HepG2 (cell line): ENCODE measurements around the gene ZMAT2. TPM values are rescaled to one million over a fixed set of nuclear protein-coding genes. Genes with fewer than 3 reads are reported as not detected.

Source experiments
- CAMTA2 ChIP-seq: sonication (generic); formaldehyde crosslinking; IDR thresholded peaks from 2 replicates; pipeline ENCODE4 v1.4.0; 2020; ENCODE audit warnings: mild to moderate bottlenecking, missing genetic modification reagents, borderline replicate concordance
- FOXK2 ChIP-seq: fragments of 450-650 bp; IDR thresholded peaks from 2 replicates; pipeline ENCODE4 v1.6.1; 2016
- KDM5B ChIP-seq: sonication (generic); formaldehyde crosslinking; IDR thresholded peaks from 2 replicates; pipeline ENCODE4 v1.4.0; 2020; ENCODE audit warnings: missing genetic modification reagents, mild to moderate bottlenecking, borderline replicate concordance
- POLR2A ChIP-seq, 2 experiments: IDR thresholded peaks; 2 replicates each; pipeline ENCODE4 v1.6.1; 2011; ENCODE audit warnings: low read depth in 2 of 2, low read length in 2 of 2, mild to moderate bottlenecking in 1 of 2, moderate library complexity in 1 of 2; ENCODE audit not compliant: insufficient read depth in 1 of 2
- SOX6 ChIP-seq, 2 experiments: fragments of 450-650 bp in 1 of 2; sonication (generic) in 1 of 2; formaldehyde crosslinking in 1 of 2; IDR thresholded peaks; 2 replicates each; pipeline versions ENCODE4 v1.4.0 to v1.6.1; 2017 to 2020; ENCODE audit warnings: antibody characterized with exemption in 1 of 2, mild to moderate bottlenecking in 1 of 2, missing genetic modification reagents in 1 of 2
- STAT5B ChIP-seq: sonication (generic); formaldehyde crosslinking; IDR thresholded peaks from 2 replicates; pipeline ENCODE4 v1.4.0; 2020; ENCODE audit warnings: missing genetic modification reagents
- THAP11 ChIP-seq: IDR thresholded peaks from 2 replicates; pipeline ENCODE4 v1.6.1; 2016; ENCODE audit warnings: missing biosample characterization, missing genetic modification reagents
- TSC22D2 ChIP-seq: sonication (generic); formaldehyde crosslinking; IDR thresholded peaks from 2 replicates; pipeline ENCODE4 v1.5.1; 2020; ENCODE audit warnings: missing genetic modification reagents, mild to moderate bottlenecking, borderline replicate concordance
- YY1 ChIP-seq: IDR thresholded peaks from 2 replicates; pipeline ENCODE4 v1.6.1; 2011; ENCODE audit warnings: low read length, low read depth, moderate library complexity, mild to moderate bottlenecking; ENCODE audit not compliant: insufficient read depth, insufficient replicate concordance
- ZNF12 ChIP-seq: sonication (generic); formaldehyde crosslinking; IDR thresholded peaks from 2 replicates; pipeline ENCODE4 v1.5.0; 2020; ENCODE audit warnings: missing genetic modification reagents
- ZNF317 ChIP-seq: sonication (generic); formaldehyde crosslinking; IDR thresholded peaks from 2 replicates; pipeline ENCODE4 v1.5.0; 2020; ENCODE audit warnings: mild to moderate bottlenecking, missing genetic modification reagents
- ZSCAN29 ChIP-seq: sonication (generic); formaldehyde crosslinking; conservative IDR thresholded peaks from 2 replicates; pipeline ENCODE4 v1.4.0; 2020; ENCODE audit warnings: mild to moderate bottlenecking, missing genetic modification reagents
- polyA plus RNA-seq, 8 experiments: library from polyadenylated mRNA; depleted of rRNA in 3 of 8; stranded (reverse) in 7 of 8; unstranded in 1 of 8; fragments of >200 nt; fragmentation: Illumina TruSeq in 4 of 8; extraction: Trizol in 4 of 8; gene quantifications; 2 replicates each; pipeline versions ENCODE4 v1.2.1 to v1.2.3, GENCODE V29; 2011 to 2016; ENCODE audit warnings: low read depth in 4 of 8, missing spikeins in 1 of 8, mixed read lengths in 1 of 8; ENCODE audit not compliant: insufficient read depth in 1 of 8
- total RNA-seq, 5 experiments: library from RNA; depleted of rRNA; stranded (reverse); fragments of >200 nt; fragmentation: Illumina TruSeq; extraction: Trizol; gene quantifications; 2 replicates each; pipeline ENCODE4 v1.2.3, GENCODE V29; 2016; ENCODE audit warnings: low read depth in 1 of 5
- TF ChIP-seq, protein P1 (sequence below): sonication (generic); formaldehyde crosslinking; conservative IDR thresholded peaks from 2 replicates; pipeline ENCODE4 v1.8.0; 2022; ENCODE audit warnings: low read depth, missing genetic modification reagents
- TF ChIP-seq, protein P2 (sequence below): sonication (generic); formaldehyde crosslinking; IDR thresholded peaks from 2 replicates; pipeline ENCODE4 v1.4.0; 2020; ENCODE audit warnings: mild to moderate bottlenecking, missing genetic modification reagents
- TF ChIP-seq, protein P3 (sequence below): IDR thresholded peaks from 2 replicates; pipeline ENCODE4 v1.6.1; 2016; ENCODE audit warnings: missing compliant biosample characterization, missing genetic modification reagents, borderline replicate concordance
- TF ChIP-seq, protein P4 (sequence below): sonication (generic); formaldehyde crosslinking; IDR thresholded peaks from 2 replicates; pipeline ENCODE4 v1.5.0; 2020; ENCODE audit warnings: missing genetic modification reagents
- TF ChIP-seq, protein P5 (sequence below): sonication (generic); formaldehyde crosslinking; IDR thresholded peaks from 2 replicates; pipeline ENCODE4 v1.5.0; 2020; ENCODE audit warnings: mild to moderate bottlenecking, missing genetic modification reagents
- TF ChIP-seq, protein P6 (sequence below): sonication (generic); formaldehyde crosslinking; IDR thresholded peaks from 2 replicates; pipeline ENCODE4 v1.9.0; 2021; ENCODE audit warnings: missing genetic modification reagents, mild to moderate bottlenecking, borderline replicate concordance
- TF ChIP-seq, protein P7 (sequence below): sonication (generic); formaldehyde crosslinking; IDR thresholded peaks from 2 replicates; pipeline ENCODE4 v1.4.0; 2020; ENCODE audit warnings: low read depth, mild to moderate bottlenecking, missing genetic modification reagents

The ZMAT2 gene
- total and polyA plus RNA-seq, 2 of the 13 experiments (the other 11 are each of a cell fraction or from before 2014, with no cell fraction given) = 35.4 to 92.8 TPM

DNA sequence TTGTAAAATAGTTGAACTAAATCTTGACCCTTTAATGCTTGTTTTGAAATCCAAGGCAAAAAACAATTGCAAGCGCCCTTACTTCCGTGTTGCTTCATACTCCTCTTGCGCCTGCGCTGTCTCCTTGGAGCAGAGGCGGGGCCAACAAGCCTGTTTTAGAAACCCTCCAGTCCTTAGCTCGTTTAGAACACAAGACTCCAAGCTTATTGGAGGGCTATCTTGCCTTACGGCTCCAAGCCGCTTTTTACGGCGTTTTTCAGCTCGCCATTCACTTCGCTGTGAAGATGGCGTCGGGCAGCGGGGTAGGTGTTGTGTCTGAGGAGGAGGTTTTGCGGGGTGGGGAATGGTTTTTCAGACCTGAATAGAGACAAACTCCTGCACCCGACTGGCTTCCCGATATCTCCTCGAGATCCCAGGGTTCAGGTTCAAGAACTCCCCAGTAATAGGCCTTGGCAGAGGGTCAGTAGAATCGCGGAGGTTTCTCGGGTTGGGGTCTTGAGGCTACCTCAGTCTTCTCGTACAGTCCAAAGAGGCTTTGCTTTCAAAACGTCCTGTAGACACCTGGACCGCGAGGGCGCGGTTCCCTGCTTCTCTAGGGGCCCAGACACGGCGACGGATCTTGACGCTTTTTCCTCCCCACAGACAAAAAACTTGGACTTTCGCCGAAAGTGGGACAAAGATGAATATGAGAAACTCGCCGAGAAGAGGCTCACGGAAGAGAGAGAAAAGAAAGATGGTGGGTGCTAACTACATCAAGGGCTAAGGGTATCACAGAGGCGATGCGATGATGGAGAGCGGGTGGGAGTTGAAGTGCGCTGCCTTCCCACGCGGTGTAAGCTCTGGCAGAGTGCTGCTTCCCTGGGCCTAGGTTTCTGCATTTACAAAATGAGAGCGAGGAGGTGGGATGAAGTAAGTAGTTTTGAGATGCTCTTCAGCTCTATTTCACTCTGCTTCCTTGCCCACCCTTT lies at the start of gene ZMAT2 (continued):
- peak; percentile 46; the same call in 1 of the 2 replicates for TF ChIP-seq TSC22D2 (CRISPR knock-in tag)
- no peak for TF ChIP-seq ZNF12 (CRISPR knock-in tag)
- TF ChIP-seq, protein P1, sequence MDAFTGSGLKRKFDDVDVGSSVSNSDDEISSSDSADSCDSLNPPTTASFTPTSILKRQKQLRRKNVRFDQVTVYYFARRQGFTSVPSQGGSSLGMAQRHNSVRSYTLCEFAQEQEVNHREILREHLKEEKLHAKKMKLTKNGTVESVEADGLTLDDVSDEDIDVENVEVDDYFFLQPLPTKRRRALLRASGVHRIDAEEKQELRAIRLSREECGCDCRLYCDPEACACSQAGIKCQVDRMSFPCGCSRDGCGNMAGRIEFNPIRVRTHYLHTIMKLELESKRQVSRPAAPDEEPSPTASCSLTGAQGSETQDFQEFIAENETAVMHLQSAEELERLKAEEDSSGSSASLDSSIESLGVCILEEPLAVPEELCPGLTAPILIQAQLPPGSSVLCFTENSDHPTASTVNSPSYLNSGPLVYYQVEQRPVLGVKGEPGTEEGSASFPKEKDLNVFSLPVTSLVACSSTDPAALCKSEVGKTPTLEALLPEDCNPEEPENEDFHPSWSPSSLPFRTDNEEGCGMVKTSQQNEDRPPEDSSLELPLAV (CRISPR knock-in tag) = no peak
- TF ChIP-seq, protein P2, sequence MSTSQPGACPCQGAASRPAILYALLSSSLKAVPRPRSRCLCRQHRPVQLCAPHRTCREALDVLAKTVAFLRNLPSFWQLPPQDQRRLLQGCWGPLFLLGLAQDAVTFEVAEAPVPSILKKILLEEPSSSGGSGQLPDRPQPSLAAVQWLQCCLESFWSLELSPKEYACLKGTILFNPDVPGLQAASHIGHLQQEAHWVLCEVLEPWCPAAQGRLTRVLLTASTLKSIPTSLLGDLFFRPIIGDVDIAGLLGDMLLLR (CRISPR knock-in tag) = no peak
- TF ChIP-seq, protein P3, sequence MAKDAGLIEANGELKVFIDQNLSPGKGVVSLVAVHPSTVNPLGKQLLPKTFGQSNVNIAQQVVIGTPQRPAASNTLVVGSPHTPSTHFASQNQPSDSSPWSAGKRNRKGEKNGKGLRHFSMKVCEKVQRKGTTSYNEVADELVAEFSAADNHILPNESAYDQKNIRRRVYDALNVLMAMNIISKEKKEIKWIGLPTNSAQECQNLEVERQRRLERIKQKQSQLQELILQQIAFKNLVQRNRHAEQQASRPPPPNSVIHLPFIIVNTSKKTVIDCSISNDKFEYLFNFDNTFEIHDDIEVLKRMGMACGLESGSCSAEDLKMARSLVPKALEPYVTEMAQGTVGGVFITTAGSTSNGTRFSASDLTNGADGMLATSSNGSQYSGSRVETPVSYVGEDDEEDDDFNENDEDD = no peak
- TF ChIP-seq FOXK2 = peak; percentile 59; the same call in 1 of the 2 replicates
- TF ChIP-seq THAP11 = peak; percentile 95
- TF ChIP-seq, protein P4, sequence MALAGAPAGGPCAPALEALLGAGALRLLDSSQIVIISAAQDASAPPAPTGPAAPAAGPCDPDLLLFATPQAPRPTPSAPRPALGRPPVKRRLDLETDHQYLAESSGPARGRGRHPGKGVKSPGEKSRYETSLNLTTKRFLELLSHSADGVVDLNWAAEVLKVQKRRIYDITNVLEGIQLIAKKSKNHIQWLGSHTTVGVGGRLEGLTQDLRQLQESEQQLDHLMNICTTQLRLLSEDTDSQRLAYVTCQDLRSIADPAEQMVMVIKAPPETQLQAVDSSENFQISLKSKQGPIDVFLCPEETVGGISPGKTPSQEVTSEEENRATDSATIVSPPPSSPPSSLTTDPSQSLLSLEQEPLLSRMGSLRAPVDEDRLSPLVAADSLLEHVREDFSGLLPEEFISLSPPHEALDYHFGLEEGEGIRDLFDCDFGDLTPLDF (CRISPR knock-in tag) = peak; percentile 25; the same call in 1 of the 2 replicates
- TF ChIP-seq YY1 = peak; percentile 96
- TF ChIP-seq SOX6 (IDR thresholded peaks at IDR 0.05) = no peak
- 0 out of 2 replicates have a peak, but pooled peaks have one; percentile 29 for TF ChIP-seq SOX6 (CRISPR knock-in tag; IDR thresholded peaks at IDR 0.05)
- TF ChIP-seq ZNF317 (CRISPR knock-in tag) = no peak
- TF ChIP-seq STAT5B (CRISPR knock-in tag) = no peak
- TF ChIP-seq, protein P5, sequence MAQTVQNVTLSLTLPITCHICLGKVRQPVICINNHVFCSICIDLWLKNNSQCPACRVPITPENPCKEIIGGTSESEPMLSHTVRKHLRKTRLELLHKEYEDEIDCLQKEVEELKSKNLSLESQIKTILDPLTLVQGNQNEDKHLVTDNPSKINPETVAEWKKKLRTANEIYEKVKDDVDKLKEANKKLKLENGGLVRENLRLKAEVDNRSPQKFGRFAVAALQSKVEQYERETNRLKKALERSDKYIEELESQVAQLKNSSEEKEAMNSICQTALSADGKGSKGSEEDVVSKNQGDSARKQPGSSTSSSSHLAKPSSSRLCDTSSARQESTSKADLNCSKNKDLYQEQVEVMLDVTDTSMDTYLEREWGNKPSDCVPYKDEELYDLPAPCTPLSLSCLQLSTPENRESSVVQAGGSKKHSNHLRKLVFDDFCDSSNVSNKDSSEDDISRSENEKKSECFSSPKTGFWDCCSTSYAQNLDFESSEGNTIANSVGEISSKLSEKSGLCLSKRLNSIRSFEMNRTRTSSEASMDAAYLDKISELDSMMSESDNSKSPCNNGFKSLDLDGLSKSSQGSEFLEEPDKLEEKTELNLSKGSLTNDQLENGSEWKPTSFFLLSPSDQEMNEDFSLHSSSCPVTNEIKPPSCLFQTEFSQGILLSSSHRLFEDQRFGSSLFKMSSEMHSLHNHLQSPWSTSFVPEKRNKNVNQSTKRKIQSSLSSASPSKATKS (CRISPR knock-in tag) = no peak
- TF ChIP-seq ZSCAN29 (CRISPR knock-in tag) = no peak
- TF ChIP-seq CAMTA2 (CRISPR knock-in tag) = no peak
- peak; percentile 72 to 84 for TF ChIP-seq POLR2A (IDR thresholded peaks at IDR 0.05; ENCODE audit: insufficient read depth in 1 of 2, low read depth in 2 of 2, low read length in 2 of 2)
- TF ChIP-seq, protein P6, sequence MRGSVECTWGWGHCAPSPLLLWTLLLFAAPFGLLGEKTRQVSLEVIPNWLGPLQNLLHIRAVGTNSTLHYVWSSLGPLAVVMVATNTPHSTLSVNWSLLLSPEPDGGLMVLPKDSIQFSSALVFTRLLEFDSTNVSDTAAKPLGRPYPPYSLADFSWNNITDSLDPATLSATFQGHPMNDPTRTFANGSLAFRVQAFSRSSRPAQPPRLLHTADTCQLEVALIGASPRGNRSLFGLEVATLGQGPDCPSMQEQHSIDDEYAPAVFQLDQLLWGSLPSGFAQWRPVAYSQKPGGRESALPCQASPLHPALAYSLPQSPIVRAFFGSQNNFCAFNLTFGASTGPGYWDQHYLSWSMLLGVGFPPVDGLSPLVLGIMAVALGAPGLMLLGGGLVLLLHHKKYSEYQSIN (CRISPR knock-in tag) = no peak
- TF ChIP-seq, protein P7, sequence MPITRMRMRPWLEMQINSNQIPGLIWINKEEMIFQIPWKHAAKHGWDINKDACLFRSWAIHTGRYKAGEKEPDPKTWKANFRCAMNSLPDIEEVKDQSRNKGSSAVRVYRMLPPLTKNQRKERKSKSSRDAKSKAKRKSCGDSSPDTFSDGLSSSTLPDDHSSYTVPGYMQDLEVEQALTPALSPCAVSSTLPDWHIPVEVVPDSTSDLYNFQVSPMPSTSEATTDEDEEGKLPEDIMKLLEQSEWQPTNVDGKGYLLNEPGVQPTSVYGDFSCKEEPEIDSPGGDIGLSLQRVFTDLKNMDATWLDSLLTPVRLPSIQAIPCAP = no peak
- no peak; the same call in 1 of the 2 replicates for TF ChIP-seq KDM5B
